GM23338 (cell line): ENCODE data around the gene ARFIP1.

ENCODE experiments used
- CREB1 ChIP-seq: fragments of 250-450 bp; sonication (Bioruptor Pico); IDR thresholded peaks from 2 replicates; pipeline ENCODE4 v1.5.0; 2020; ENCODE audit warnings: low read depth, mild to moderate bottlenecking, moderate library complexity
- CTCF ChIP-seq, 2 experiments: fragments of 200-600 bp in 1 of 2; sonication (generic) in 1 of 2; conservative IDR thresholded peaks; 2 replicates each; pipeline versions ENCODE4 v1.5.1 to v1.6.1; 2016 to 2017; ENCODE audit warnings: antibody characterized with exemption in 2 of 2, low read depth in 2 of 2, mild to moderate bottlenecking in 2 of 2, moderate library complexity in 1 of 2
- ETS1 ChIP-seq: IDR thresholded peaks from 2 replicates; pipeline ENCODE4 v1.6.1; 2016; ENCODE audit warnings: antibody characterized with exemption
- EZH2 ChIP-seq: fragments of 200-600 bp; sonication (generic); IDR thresholded peaks from one replicate; pipeline ENCODE4 v1.8.0; 2017; ENCODE audit warnings: antibody characterized with exemption, mild to moderate bottlenecking, low read depth; ENCODE audit not compliant: unreplicated experiment
- EZH2phosphoT487 ChIP-seq: fragments of 200-600 bp; sonication (generic); IDR thresholded peaks from one replicate; pipeline ENCODE4 v1.8.1; 2018; ENCODE audit warnings: antibody characterized with exemption; ENCODE audit not compliant: unreplicated experiment
- JUNB ChIP-seq: IDR thresholded peaks from one replicate; pipeline ENCODE4 v1.6.1; 2016; ENCODE audit warnings: antibody characterized with exemption; ENCODE audit not compliant: unreplicated experiment
- NANOG ChIP-seq: IDR thresholded peaks from 2 replicates; pipeline ENCODE4 v1.6.1; 2016; ENCODE audit warnings: antibody characterized with exemption, borderline replicate concordance
- POLR2AphosphoS5 ChIP-seq: IDR thresholded peaks from 2 replicates; pipeline ENCODE4 v1.6.1; 2016; ENCODE audit warnings: antibody characterized with exemption, low read depth
- REST ChIP-seq: IDR thresholded peaks from one replicate; pipeline ENCODE4 v1.6.1; 2018; ENCODE audit warnings: antibody characterized with exemption; ENCODE audit not compliant: unreplicated experiment
- STAT1 ChIP-seq: IDR thresholded peaks from one replicate; pipeline ENCODE4 v1.6.1; 2016; ENCODE audit warnings: antibody characterized with exemption; ENCODE audit not compliant: unreplicated experiment
- ZNF114 ChIP-seq: fragments of 250-450 bp; sonication (Bioruptor Pico); IDR thresholded peaks from 2 replicates; pipeline ENCODE4 v1.5.0; 2020; ENCODE audit warnings: mild to moderate bottlenecking, moderate library complexity
- ZNF331 ChIP-seq: fragments of 250-450 bp; sonication (Bioruptor Pico); IDR thresholded peaks from 2 replicates; pipeline ENCODE4 v1.5.0; 2020; ENCODE audit warnings: low read depth, mild to moderate bottlenecking, moderate library complexity

- TF ChIP-seq CTCF (conservative IDR thresholded peaks at IDR 0.05; ENCODE audit: low read depth in 2 of 2) (no peak), EZH2phosphoT487 (no peak), POLR2AphosphoS5 (no peak), REST (no peak), EZH2 (no peak), ZNF331 (no peak), ETS1 (no peak), JUNB (no peak), CREB1 (no peak), ZNF114 (CRISPR knock-in tag) (no peak), NANOG (no peak), STAT1 (no peak)
These were observed 68.8 kb downstream of the ARFIP1 start for GRCh38 chr4:152848508-152848907.
